ENCODE measurements around the gene FAM184B.

Gene FAM184B

DNA sequence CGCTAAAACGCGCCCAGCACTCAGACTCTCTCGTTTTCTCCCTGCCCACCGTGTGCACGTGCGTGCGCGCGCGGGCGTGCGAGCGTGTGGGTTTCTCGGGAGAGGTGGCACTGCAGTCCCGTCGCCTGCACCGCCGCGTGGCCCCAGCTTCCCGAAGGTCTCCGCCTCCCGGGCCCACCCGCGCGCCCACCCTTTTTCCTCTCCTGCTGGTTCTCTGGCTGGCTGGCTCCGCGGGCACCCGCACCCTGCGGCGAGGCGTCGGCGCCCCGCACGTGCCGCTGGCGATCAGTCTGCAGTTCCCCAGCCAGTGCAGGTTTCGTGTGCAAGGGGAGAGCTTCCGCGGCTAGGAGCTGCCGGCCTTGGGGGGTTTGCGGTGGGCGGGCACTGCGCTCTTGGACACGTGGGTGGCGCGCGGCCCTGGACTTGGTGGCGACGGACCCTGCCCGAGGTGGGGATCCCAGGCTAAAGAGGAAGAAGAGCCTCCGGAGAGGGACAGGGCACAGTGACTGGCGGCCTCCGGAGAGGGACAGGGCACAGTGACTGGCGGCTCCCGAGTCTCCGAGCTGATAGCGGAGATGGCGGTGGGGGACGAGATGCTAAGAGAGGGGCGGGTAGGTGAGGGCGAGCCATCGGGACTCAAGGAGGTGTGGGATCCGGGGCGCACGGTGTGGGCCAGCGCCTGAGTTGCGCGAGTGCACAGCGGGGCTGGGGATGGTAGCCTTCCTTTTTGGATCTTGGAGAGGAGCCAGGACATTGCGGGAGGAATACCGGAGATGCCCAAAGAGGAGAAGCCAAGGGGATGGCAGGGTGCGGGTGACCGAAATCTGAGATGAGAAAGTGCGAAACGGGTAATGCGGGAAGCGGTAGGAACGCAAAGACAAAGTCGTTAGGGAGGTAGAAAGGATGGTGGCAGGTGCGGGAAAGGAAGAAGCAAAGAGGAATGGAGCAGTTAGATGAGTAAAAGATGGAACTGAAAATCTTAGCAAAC is at the start of gene FAM184B:
Gene FAM184B, minus strand, starts transcription at position 322 of the 988 bp plus-strand sequence. CDS start 322 bp downstream, outside the sequence.
- H3K27ac Mint-ChIP-seq, result no peak within 1 kb of the TSS
- H3K27me3 Mint-ChIP-seq, result peaks cover 35 to 40% of the 10 kb centered on the region in 2 donors
- H3K36me3 Mint-ChIP-seq, result peaks cover 3 to 6% of the 10 kb centered on the region in 2 donors
- H3K4me1 Mint-ChIP-seq, result peaks cover 8 to 12% of the 10 kb centered on the region in 2 donors
- H3K4me3 Mint-ChIP-seq, result peak within 1 kb of the TSS; percentile 64 to 82
- H3K9me3 Mint-ChIP-seq, result no peaks in the 10 kb centered on the region
- ATAC-seq (replicated peaks), result peak; percentile 52 to 60
- no peak for DNase-seq

GRCh38 chr4:17823871-17824669 is 42.6 kb upstream of the FAM184B start:
- H3K27me3 Mint-ChIP-seq, result no peaks in the 10 kb centered on the region
- no peak overlapping the region for H3K4me3 Mint-ChIP-seq
- no peak overlapping the region for H3K27ac Mint-ChIP-seq
- no peak for ATAC-seq (replicated peaks)
- peaks cover 0 to 4% of the 10 kb centered on the region in 2 donors for H3K36me3 Mint-ChIP-seq
- DNase-seq, result no peak
- H3K9me3 Mint-ChIP-seq, result no peaks in the 10 kb centered on the region
- no peaks in the 10 kb centered on the region for H3K4me1 Mint-ChIP-seq

- Mint-ChIP-seq H3K9me3 (no peaks in the 10 kb centered on the region), H3K27ac (no peak overlapping the region), H3K36me3 (no peaks in the 10 kb centered on the region), H3K4me3 (no peak overlapping the region), H3K27me3 (no peaks in the 10 kb centered on the region), H3K4me1 (no peaks in the 10 kb centered on the region)
- ATAC-seq (replicated peaks), result peak; percentile 78 to 79
- DNase-seq, result no peak
Observed at GRCh38 chr4:17817027-17817426, 35.6 kb upstream of the FAM184B start.

DNA sequence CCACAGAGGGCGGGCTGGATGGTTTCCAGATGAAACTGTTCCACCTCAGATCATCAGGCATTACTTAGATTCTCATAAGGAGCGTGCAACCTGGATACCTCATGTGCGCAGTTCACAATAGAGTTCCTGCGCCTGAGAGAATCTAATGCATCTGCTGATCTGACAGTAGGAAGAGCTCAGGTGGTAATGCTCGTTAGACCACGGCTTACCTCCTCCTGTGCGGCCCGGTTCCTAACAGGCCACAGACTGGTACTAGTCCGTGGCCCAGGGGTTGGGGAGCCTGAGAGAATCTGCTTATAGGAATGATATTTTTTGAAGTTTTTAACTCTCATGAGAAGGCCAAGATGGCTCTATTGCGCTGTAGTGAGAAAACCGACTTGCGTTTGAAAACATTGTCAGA is 34.7 kb upstream of the FAM184B start:
- no peak for ATAC-seq (replicated peaks)
- H3K36me3 Mint-ChIP-seq, result peaks cover 0 to 2% of the 10 kb centered on the region in 2 donors

DNA sequence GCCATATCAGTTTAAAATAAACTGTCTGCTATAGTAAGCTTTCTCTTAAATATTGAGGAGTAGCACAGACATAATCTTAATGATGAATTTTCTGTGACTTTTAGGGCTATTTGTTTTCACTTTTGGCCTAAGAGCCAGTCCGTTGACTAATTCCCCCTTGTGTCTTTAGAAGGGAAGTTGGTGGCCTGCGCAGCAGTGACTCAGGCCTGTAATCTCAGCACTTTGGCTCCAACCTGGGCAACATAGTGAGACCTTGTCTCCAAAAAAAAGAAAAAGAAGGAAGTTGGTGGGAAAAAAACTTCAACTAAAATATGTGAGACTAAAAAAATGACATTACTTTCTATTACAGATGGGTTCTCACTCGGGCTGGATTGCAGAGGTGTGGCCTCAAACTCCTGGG is 32.7 kb upstream of the FAM184B start:
- no peaks in the 10 kb centered on the region for H3K27me3 Mint-ChIP-seq
- no peak overlapping the region for H3K27ac Mint-ChIP-seq
- no peaks in the 10 kb centered on the region for H3K9me3 Mint-ChIP-seq
- DNase-seq (no peak), ATAC-seq (replicated peaks) (no peak)
- peaks cover 5 to 24% of the 10 kb centered on the region in 2 donors for H3K4me1 Mint-ChIP-seq
- H3K36me3 Mint-ChIP-seq, result peaks cover 2 to 7% of the 10 kb centered on the region in 2 donors
- no peak overlapping the region for H3K4me3 Mint-ChIP-seq

More for the DNA sequence above, 34.7 kb upstream of the FAM184B start:
- H3K27me3 Mint-ChIP-seq, result no peaks in the 10 kb centered on the region
- no peak overlapping the region for H3K4me3 Mint-ChIP-seq
- DNase-seq, result no peak
- H3K27ac Mint-ChIP-seq, result no peak overlapping the region
- H3K9me3 Mint-ChIP-seq, result no peaks in the 10 kb centered on the region
- H3K4me1 Mint-ChIP-seq, result peaks cover 3 to 8% of the 10 kb centered on the region in 2 donors

DNA sequence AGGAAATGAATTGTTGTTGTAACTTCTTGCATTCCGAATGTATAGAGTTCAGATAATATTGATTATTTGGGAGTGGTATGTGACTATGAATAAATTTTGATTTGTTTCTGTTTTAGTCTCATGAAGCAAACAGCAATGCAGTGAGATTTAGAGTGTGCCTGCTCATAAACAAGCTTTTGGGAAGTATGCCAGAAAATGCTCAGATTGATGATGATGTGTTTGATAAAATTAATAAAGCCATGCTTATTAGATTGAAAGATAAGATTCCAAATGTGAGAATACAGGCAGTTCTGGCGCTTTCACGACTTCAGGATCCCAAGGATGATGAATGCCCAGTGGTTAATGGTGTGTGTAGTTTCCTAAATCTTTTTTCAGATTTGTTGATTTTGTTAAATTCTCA is 31.4 kb upstream of the FAM184B start:
- peaks cover 4 to 12% of the 10 kb centered on the region in 2 donors for H3K36me3 Mint-ChIP-seq
- H3K4me3 Mint-ChIP-seq, result no peak overlapping the region
- ATAC-seq (replicated peaks) (no peak), DNase-seq (no peak)
- H3K4me1 Mint-ChIP-seq, result peaks cover 9 to 35% of the 10 kb centered on the region in 2 donors
- no peaks in the 10 kb centered on the region for H3K9me3 Mint-ChIP-seq
- no peaks in the 10 kb centered on the region for H3K27me3 Mint-ChIP-seq
- no peak overlapping the region for H3K27ac Mint-ChIP-seq

- Mint-ChIP-seq H3K27ac (no peak overlapping the region), H3K36me3 (peaks cover 9 to 17% of the 10 kb centered on the region in 2 donors), H3K27me3 (no peaks in the 10 kb centered on the region), H3K4me3 (peak overlapping the region in 1 of 2 donors; percentile 29), H3K4me1 (peaks cover 14 to 42% of the 10 kb centered on the region in 2 donors), H3K9me3 (no peaks in the 10 kb centered on the region)
- no peak for ATAC-seq (replicated peaks)
- no peak for DNase-seq
Observed at GRCh38 chr4:17812125-17812524, 30.7 kb upstream of the FAM184B start.

DNA sequence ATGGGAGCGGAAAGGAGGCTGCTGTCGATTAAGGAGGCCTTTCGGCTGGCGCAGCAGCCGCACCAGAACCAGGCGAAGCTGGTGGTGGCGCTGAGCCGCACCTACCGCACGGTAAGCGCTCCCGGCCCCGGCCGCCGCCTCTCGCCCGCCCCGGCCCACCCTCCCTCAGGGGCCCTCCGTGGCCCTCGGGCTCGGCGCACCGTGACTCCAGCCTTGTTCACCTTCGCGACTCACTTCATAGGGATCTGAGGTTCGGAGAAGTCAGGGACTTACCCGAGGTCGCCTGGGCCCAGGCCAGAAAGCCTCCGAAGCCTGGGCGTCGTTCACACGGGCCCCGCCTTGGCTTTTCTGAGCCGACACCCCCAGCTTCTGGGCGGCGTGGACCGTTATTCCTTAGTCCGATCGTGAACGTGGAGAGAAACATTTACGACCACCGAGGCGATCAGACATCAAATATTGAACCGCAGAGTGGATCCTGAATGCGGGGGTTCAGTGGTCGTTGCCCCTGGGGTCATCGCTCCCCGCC is 29.7 kb upstream of the FAM184B start:
- H3K4me3 Mint-ChIP-seq, result peak overlapping the region; percentile 96 to 97
- no peaks in the 10 kb centered on the region for H3K27me3 Mint-ChIP-seq
- DNase-seq (peak; percentile 7), ATAC-seq (replicated peaks) (peak; percentile 28)
- H3K4me1 Mint-ChIP-seq, result peaks cover 16 to 48% of the 10 kb centered on the region in 2 donors
- H3K9me3 Mint-ChIP-seq, result no peaks in the 10 kb centered on the region
- peaks cover 9 to 17% of the 10 kb centered on the region in 2 donors for H3K36me3 Mint-ChIP-seq
- H3K27ac Mint-ChIP-seq, result peak overlapping the region; percentile 98

- ATAC-seq (replicated peaks), result peak; percentile 94
- H3K4me1 Mint-ChIP-seq, result peaks cover 16 to 48% of the 10 kb centered on the region in 2 donors
- no peaks in the 10 kb centered on the region for H3K9me3 Mint-ChIP-seq
- DNase-seq, result peak; percentile 99
- peak within 1 kb of the TSS; percentile 98 for H3K27ac Mint-ChIP-seq
- peaks cover 9 to 17% of the 10 kb centered on the region in 2 donors for H3K36me3 Mint-ChIP-seq
- peak within 1 kb of the TSS; percentile 96 to 97 for H3K4me3 Mint-ChIP-seq
- no peaks in the 10 kb centered on the region for H3K27me3 Mint-ChIP-seq
Observed at GRCh38 chr4:17810260-17811077, 29.0 kb upstream of the FAM184B start, which contains the start of the genes DCAF16 and NCAPG. Gene DCAF16 (minus strand): TSS chr4:17810757. CDS start chr4:17804141, 6,616 bp downstream. Gene NCAPG (plus strand): TSS chr4:17810979. CDS start chr4:17811078, 99 bp downstream.

DNA sequence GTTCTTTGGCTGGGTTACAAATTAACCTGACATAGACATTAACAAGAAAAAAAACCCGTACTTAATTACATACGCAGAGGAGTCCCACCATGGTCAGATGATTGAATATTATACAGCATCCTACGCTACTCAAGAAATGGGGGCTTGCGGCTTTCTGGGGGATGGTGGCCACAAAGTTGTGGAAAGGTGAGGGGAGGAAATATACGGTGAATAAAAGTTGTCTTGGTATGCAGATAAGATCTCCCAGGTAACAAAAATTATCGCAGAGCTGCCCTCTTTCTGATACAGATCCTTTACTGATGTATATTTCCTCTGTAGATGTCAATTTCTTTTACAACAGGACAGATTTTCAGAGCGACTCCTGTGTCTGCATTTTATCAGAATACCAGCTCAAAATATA is 28.2 kb upstream of the FAM184B start:
- peak overlapping the region; percentile 96 to 97 for H3K4me3 Mint-ChIP-seq
- H3K36me3 Mint-ChIP-seq, result peaks cover 9 to 17% of the 10 kb centered on the region in 2 donors
- no peak for DNase-seq
- peak overlapping the region; percentile 98 for H3K27ac Mint-ChIP-seq
- H3K9me3 Mint-ChIP-seq, result no peaks in the 10 kb centered on the region
- H3K4me1 Mint-ChIP-seq, result peaks cover 16 to 48% of the 10 kb centered on the region in 2 donors
- no peaks in the 10 kb centered on the region for H3K27me3 Mint-ChIP-seq
- ATAC-seq (replicated peaks), result no peak

DNA sequence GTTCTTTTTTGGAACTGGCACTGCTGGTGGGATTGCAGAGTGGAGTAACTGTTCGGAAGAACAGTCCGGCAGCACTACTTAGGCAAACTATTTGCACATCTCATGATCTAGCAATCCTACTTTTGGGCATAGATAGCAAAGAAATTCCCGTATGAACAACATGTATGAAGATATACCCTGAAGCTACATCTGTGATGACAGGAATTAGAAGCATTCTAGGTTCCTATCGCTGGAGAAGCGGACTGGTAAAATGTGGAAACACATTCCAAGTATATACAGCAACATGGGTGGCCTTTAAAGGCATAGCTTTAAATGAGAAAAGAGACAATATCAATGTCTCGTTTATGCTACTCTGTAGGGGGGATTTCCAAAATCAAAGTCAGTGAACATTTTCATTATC is 26.0 kb upstream of the FAM184B start:
- Mint-ChIP-seq H3K27me3 (no peaks in the 10 kb centered on the region), H3K4me3 (no peak overlapping the region), H3K9me3 (no peaks in the 10 kb centered on the region), H3K4me1 (peaks cover 17 to 53% of the 10 kb centered on the region in 2 donors), H3K27ac (peak overlapping the region; percentile 60), H3K36me3 (peaks cover 20 to 27% of the 10 kb centered on the region in 2 donors)
- no peak for ATAC-seq (replicated peaks)
- DNase-seq, result no peak

DNA sequence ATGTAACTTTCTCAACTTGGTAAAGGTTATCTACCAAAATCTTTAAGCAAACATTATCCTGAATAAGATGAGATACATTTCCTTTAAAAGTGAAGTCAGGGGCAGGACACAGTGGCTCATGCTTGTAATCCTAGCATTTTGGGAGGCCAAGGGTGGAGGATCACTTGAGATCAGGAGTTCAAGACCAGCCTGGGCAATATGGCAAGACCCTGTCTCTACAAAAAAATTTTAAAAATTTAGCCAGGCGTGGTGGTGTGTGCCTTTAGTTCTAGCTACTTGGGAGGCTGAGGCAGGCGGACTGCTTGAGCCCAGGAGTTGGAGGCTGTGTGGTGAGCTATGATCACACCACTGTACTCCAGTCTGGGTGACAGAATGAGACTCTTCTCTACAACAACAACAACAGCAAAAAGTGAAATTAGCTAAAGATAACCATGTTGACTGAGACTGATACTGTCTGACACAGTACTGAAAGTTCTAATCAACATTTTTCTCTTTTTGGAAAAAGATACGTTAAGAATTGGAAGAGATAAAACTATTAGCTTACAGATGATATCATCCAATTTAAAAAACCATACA is 24.2 kb upstream of the FAM184B start:
- no peak for DNase-seq
- H3K27me3 Mint-ChIP-seq, result no peaks in the 10 kb centered on the region
- no peak for ATAC-seq (replicated peaks)
- no peak overlapping the region for H3K4me3 Mint-ChIP-seq
- no peaks in the 10 kb centered on the region for H3K9me3 Mint-ChIP-seq
- H3K4me1 Mint-ChIP-seq, result peaks cover 14 to 44% of the 10 kb centered on the region in 2 donors
- peaks cover 18 to 30% of the 10 kb centered on the region in 2 donors for H3K36me3 Mint-ChIP-seq
- H3K27ac Mint-ChIP-seq, result no peak overlapping the region

DNA sequence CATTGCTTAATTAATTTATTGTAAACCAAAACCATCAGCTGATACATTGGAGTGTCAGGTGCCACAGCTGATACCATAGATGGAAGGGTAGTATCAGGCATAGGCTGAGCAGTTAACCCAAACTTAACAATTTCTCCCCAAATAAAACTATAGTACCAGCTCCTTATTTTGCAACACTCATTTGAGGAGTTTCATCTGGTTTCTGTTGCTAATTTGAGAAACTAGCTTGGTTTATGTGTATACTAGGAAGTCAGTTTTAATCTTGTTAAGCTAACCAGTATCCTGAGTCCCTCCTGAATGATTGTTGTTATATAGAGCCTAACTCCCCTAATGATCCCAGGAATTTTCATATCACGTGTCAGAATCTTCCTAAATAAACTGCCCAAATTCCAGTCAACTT is 16.4 kb upstream of the FAM184B start:
- Mint-ChIP-seq H3K4me3 (no peak overlapping the region), H3K27me3 (no peaks in the 10 kb centered on the region), H3K4me1 (no peaks in the 10 kb centered on the region), H3K36me3 (peaks cover 5 to 28% of the 10 kb centered on the region in 2 donors), H3K9me3 (no peaks in the 10 kb centered on the region), H3K27ac (peak overlapping the region; percentile 14)
- DNase-seq (no peak), ATAC-seq (replicated peaks) (no peak)

Measured in stimulated activated naive B cell treated with anti-CD40 and anti-IgM and Interleukin-4, amounts not matched to agents 10 μg/mL and 1 μg/mL and 100 μg/mL, for 72 hours (primary cell).